IgD-negative memory B cell (primary cell): Measurements from ENCODE around the gene ZSCAN25. TPM values are rescaled to one million over a fixed set of nuclear protein-coding genes. Genes with fewer than 3 reads are reported as not detected.

ENCODE experiments used
- H3K27ac Mint-ChIP-seq, 3 donors: one replicate each; pipeline ENCODE4 v1.8.0; 2020 to 2022; ENCODE audit warnings: mild to moderate bottlenecking in 3 of 3, mixed read lengths in 3 of 3, moderate library complexity in 1 of 3
- H3K27me3 Mint-ChIP-seq: one replicate; pipeline ENCODE4 v1.8.0; 2021; ENCODE audit warnings: mixed read lengths
- H3K36me3 Mint-ChIP-seq: one replicate; pipeline ENCODE4 v1.8.0; 2020; ENCODE audit warnings: mild to moderate bottlenecking, mixed read lengths
- H3K4me1 Mint-ChIP-seq, 3 donors: one replicate each; pipeline ENCODE4 v1.8.0; 2020 to 2022; ENCODE audit warnings: mixed read lengths in 3 of 3, mild to moderate bottlenecking in 1 of 3
- H3K4me3 Mint-ChIP-seq, 4 donors: one replicate each; pipeline ENCODE4 v1.8.0; 2020 to 2022; ENCODE audit warnings: mild to moderate bottlenecking in 4 of 4, mixed read lengths in 4 of 4, moderate library complexity in 3 of 4
- H3K9me3 Mint-ChIP-seq, 3 donors: one replicate each; pipeline ENCODE4 v1.8.0; 2020 to 2021; ENCODE audit warnings: mixed read lengths in 3 of 3, mild to moderate bottlenecking in 1 of 3
- polyA plus RNA-seq: library from polyadenylated mRNA; unstranded; fragments of 300-500 nt; fragmentation: Illumina TruSeq; gene quantifications from one replicate; pipeline ENCODE4 v1.2.3, GENCODE V29; 2021

ZSCAN25 gene
- polyA plus RNA-seq, 1 donor from 2014 or later = 11.8 TPM

GRCh38 chr7:99601656-99602310, 15.0 kb upstream of the ZSCAN25 start:
- Mint-ChIP-seq H3K4me3 (no peak overlapping the region), H3K36me3 (no peaks in the 10 kb centered on the region), H3K4me1 (no peaks in the 10 kb centered on the region), H3K27ac (no peak overlapping the region), H3K9me3 (no peaks in the 10 kb centered on the region), H3K27me3 (no peaks in the 10 kb centered on the region)

GRCh38 chr7:99605527-99605926, 11.2 kb upstream of the ZSCAN25 start:
- Mint-ChIP-seq H3K9me3 (no peaks in the 10 kb centered on the region), H3K4me1 (no peaks in the 10 kb centered on the region), H3K27me3 (peaks cover under 1% of the 10 kb centered on the region), H3K36me3 (no peaks in the 10 kb centered on the region), H3K27ac (no peak overlapping the region), H3K4me3 (no peak overlapping the region)

GRCh38 chr7:99606531-99606930, 10.2 kb upstream of the ZSCAN25 start:
- Mint-ChIP-seq H3K27ac (no peak overlapping the region), H3K4me1 (no peaks in the 10 kb centered on the region), H3K27me3 (peaks cover 4% of the 10 kb centered on the region), H3K36me3 (no peaks in the 10 kb centered on the region), H3K9me3 (no peaks in the 10 kb centered on the region), H3K4me3 (no peak overlapping the region)

GRCh38 chr7:99607548-99607947, 9.2 kb upstream of the ZSCAN25 start:
- H3K27me3 Mint-ChIP-seq = peaks cover 4% of the 10 kb centered on the region
- no peaks in the 10 kb centered on the region for H3K4me1 Mint-ChIP-seq
- H3K27ac Mint-ChIP-seq = no peak overlapping the region
- H3K9me3 Mint-ChIP-seq = no peaks in the 10 kb centered on the region
- H3K36me3 Mint-ChIP-seq = no peaks in the 10 kb centered on the region
- no peak overlapping the region for H3K4me3 Mint-ChIP-seq

GRCh38 chr7:99614495-99614894, 2.3 kb upstream of the ZSCAN25 start:
- no peaks in the 10 kb centered on the region for H3K9me3 Mint-ChIP-seq
- peak overlapping the region in 2 of 3 donors; percentile 23 to 33 for H3K27ac Mint-ChIP-seq
- peaks cover 4% of the 10 kb centered on the region for H3K27me3 Mint-ChIP-seq

GRCh38 chr7:99615989-99616358, 772 bp upstream of the ZSCAN25 start:
- no peaks in the 10 kb centered on the region for H3K9me3 Mint-ChIP-seq
- peaks cover 23 to 39% (median 27%) of the 10 kb centered on the region in 3 donors for H3K4me1 Mint-ChIP-seq
- H3K27ac Mint-ChIP-seq = peak overlapping the region; percentile 39 to 75 (median 52)
- no peaks in the 10 kb centered on the region for H3K36me3 Mint-ChIP-seq
- H3K4me3 Mint-ChIP-seq = peak overlapping the region; percentile 97 to 99 (median 97)
- no peaks in the 10 kb centered on the region for H3K27me3 Mint-ChIP-seq

More at GRCh38 chr7:99614495-99614894, 2.3 kb upstream of the ZSCAN25 start:
- H3K4me3 Mint-ChIP-seq = peak overlapping the region in 1 of 4 donors; percentile 97
- H3K36me3 Mint-ChIP-seq = no peaks in the 10 kb centered on the region
- H3K4me1 Mint-ChIP-seq = peaks cover 23 to 39% (median 27%) of the 10 kb centered on the region in 3 donors

GRCh38 chr7:99617192-99617781, 541 bp downstream of the ZSCAN25 start:
- peak overlapping the region; percentile 75 to 92 (median 88) for H3K27ac Mint-ChIP-seq
- H3K4me1 Mint-ChIP-seq = peaks cover 23 to 39% (median 27%) of the 10 kb centered on the region in 3 donors
- H3K4me3 Mint-ChIP-seq = peak overlapping the region; percentile 97 to 99 (median 97)

GRCh38 chr7:99618726-99619125, 2.0 kb downstream of the ZSCAN25 start:
- peaks cover 23 to 39% (median 27%) of the 10 kb centered on the region in 3 donors for H3K4me1 Mint-ChIP-seq
- H3K9me3 Mint-ChIP-seq = no peaks in the 10 kb centered on the region
- H3K27ac Mint-ChIP-seq = no peak overlapping the region
- H3K4me3 Mint-ChIP-seq = peak overlapping the region; percentile 1 to 97 (median 35)
- no peaks in the 10 kb centered on the region for H3K27me3 Mint-ChIP-seq
- H3K36me3 Mint-ChIP-seq = peaks cover 1% of the 10 kb centered on the region

More at GRCh38 chr7:99617192-99617781, 541 bp downstream of the ZSCAN25 start:
- Mint-ChIP-seq H3K27me3 (no peaks in the 10 kb centered on the region), H3K9me3 (no peaks in the 10 kb centered on the region), H3K36me3 (no peaks in the 10 kb centered on the region)

GRCh38 chr7:99619571-99620130, 2.9 kb downstream of the ZSCAN25 start:
- H3K27ac Mint-ChIP-seq = peak overlapping the region in 1 of 3 donors; percentile 23
- peak overlapping the region in 1 of 4 donors; percentile 97 for H3K4me3 Mint-ChIP-seq
- H3K36me3 Mint-ChIP-seq = peaks cover 1% of the 10 kb centered on the region
- peaks cover 23 to 39% (median 27%) of the 10 kb centered on the region in 3 donors for H3K4me1 Mint-ChIP-seq
- no peaks in the 10 kb centered on the region for H3K27me3 Mint-ChIP-seq
- H3K9me3 Mint-ChIP-seq = no peaks in the 10 kb centered on the region

GRCh38 chr7:99621271-99621670, 4.5 kb downstream of the ZSCAN25 start:
- peaks cover 3% of the 10 kb centered on the region for H3K36me3 Mint-ChIP-seq
- no peak overlapping the region for H3K27ac Mint-ChIP-seq
- H3K4me3 Mint-ChIP-seq = peak overlapping the region in 1 of 4 donors; percentile 14
- H3K4me1 Mint-ChIP-seq = peaks cover 19 to 37% (median 21%) of the 10 kb centered on the region in 3 donors
- H3K27me3 Mint-ChIP-seq = no peaks in the 10 kb centered on the region
- no peaks in the 10 kb centered on the region for H3K9me3 Mint-ChIP-seq

GRCh38 chr7:99622596-99622995, 5.8 kb downstream of the ZSCAN25 start:
- Mint-ChIP-seq H3K4me3 (no peak overlapping the region), H3K4me1 (peaks cover 13 to 24% (median 14%) of the 10 kb centered on the region in 3 donors), H3K27me3 (no peaks in the 10 kb centered on the region), H3K36me3 (peaks cover 3% of the 10 kb centered on the region), H3K9me3 (no peaks in the 10 kb centered on the region), H3K27ac (peak overlapping the region in 1 of 3 donors; percentile 39)

- H3K36me3 Mint-ChIP-seq = peaks cover 4% of the 10 kb centered on the region
- H3K27me3 Mint-ChIP-seq = no peaks in the 10 kb centered on the region
- H3K4me3 Mint-ChIP-seq = peak overlapping the region in 1 of 4 donors; percentile 47
- peaks cover 8 to 18% (median 9%) of the 10 kb centered on the region in 3 donors for H3K4me1 Mint-ChIP-seq
- peak overlapping the region in 1 of 3 donors; percentile 53 for H3K27ac Mint-ChIP-seq
- no peaks in the 10 kb centered on the region for H3K9me3 Mint-ChIP-seq
Observed at GRCh38 chr7:99623091-99623693, 6.4 kb downstream of the ZSCAN25 start.

GRCh38 chr7:99623702-99624447, 7.1 kb downstream of the ZSCAN25 start:
- Mint-ChIP-seq H3K4me1 (peaks cover 2 to 11% (median 4%) of the 10 kb centered on the region in 3 donors), H3K4me3 (no peak overlapping the region), H3K27ac (peak overlapping the region in 2 of 3 donors; percentile 53 to 56), H3K36me3 (peaks cover 6% of the 10 kb centered on the region), H3K27me3 (no peaks in the 10 kb centered on the region), H3K9me3 (no peaks in the 10 kb centered on the region)

GRCh38 chr7:99624484-99624883, 7.7 kb downstream of the ZSCAN25 start:
- H3K9me3 Mint-ChIP-seq = no peaks in the 10 kb centered on the region
- H3K4me3 Mint-ChIP-seq = peak overlapping the region in 2 of 4 donors; percentile 28 to 51
- peaks cover 6% of the 10 kb centered on the region for H3K36me3 Mint-ChIP-seq
- no peaks in the 10 kb centered on the region for H3K27me3 Mint-ChIP-seq
- H3K27ac Mint-ChIP-seq = peak overlapping the region in 2 of 3 donors; percentile 90 to 95
- H3K4me1 Mint-ChIP-seq = peaks cover 0 to 5% (median 0%) of the 10 kb centered on the region in 3 donors
